Stimulated activated CD8-positive, alpha-beta memory T cell treated with anti-CD3 and anti-CD28 coated beads, Interleukin-7, amount 100 ng/mL, for 48 hours (primary cell): ENCODE data around the gene ARSI.

Experiments used
- DNase-seq, 2 donors: peaks; one replicate each; pipeline ENCODE4 v3.0.0-alpha.2; 2020; ENCODE audit warnings: low read depth in 1 of 2; ENCODE audit errors: extremely low read depth in 1 of 2

ARSI gene

DNA sequence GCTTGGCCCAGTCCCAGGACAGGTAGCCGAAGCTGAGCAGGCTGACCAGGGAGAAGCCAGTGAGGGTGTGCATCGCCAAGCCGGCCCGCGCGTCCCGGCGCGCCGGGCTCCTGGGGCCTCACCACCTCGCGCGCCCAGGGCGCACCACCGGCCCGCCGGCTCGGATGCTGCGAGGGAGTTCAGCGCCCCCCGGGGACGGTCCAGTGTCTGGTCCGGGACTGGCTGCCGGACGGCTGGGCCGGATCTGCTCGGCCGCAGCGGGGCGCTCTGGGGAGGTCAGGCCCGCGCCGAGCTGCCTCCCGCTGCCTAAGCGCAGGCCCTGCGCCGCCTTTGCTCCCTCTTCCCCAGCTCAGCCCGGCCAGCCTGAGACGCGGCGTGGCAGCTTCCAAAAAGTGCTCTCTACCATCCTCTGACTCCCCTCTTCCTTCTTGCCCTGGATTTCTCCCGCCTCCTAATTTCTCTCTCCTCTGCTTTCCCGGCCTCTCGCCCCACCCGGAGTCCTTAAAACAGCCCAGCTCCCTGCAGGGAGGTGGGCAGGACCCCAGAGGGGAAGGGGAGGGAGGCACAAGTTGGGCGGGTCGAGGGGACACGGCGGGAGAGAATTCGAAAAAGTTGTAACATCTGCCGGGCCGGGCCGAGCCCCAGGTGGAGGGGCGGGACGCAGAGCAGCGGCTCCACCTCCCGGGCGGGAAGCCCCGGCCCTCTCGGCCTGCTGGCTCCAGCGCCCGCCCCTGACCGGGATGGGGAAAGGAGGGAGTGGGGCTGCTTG lies at the start of gene ARSI:
Gene ARSI, minus strand, starts transcription at position 605 of the 769 bp plus-strand sequence. Its CDS starts 532 bp downstream, at position 73.
- no peak for DNase-seq

DNA sequence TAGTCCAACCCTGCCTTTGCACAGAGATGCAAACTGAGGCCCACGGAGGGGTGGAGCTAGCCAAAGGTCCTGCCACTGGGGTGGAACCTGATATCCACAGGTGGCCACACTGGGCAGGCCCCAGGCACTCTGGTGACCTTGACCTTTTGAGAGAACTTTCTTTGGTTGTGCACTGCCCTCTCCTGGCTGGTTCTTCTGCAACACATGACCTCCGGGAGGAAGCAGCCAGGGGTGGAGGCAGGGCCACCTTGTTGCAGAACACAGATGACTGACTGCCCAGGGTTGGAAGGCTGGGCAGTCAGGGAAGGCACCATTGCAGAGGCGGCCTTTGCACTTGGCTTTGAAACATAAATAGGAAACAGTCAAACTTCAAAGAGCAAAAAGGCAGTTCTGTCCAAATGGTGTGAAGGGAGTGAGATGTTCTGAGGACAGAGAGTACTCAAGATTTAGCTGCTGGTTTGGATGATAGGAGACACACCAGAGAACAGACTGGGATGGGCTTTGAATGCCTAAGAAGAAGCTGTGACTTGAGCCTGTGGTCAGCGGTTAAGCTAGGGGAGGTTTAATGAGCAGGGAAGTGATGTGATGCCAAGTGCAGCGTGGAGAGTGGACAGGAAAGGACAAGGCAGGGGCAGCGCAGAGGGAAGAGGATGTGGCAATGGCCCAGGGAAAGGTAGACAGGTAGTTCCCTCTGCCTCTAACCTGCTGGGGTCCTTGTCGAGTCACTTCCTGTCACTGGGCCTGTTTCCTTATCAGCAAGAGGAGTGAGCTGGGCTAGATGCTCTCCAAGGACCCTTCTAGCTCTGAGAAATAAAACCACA lies 48.0 kb upstream of the ARSI start:
- peak; percentile 8 to 55 for DNase-seq

DNA sequence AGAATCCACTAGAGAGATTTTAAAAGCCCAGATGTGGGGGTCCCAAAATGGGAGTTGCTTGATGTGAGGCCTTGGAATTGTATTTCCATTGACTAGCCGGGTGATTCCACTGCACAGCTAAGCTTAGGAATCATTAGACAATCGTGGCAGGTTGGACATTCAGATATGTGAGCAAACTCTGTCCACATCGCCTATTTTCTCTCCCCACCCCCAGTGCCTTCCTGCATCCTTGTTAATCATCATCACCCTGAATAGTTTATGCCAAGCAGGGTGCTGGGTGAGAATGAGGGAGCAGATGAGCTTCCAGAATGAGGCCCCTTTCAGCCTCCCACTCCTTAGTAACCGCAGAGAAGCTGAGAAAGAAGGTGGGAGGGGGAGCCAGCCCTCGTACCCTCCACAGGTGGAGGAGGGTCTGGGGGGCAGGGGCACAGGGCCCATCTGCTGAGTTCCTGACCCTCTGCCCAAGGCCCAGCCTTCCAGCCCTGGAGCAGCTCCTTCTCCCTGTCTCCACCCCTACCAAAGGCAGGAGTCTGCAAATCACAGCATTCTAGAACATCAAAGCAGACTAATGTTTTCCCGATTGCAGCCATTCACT lies 47.1 kb upstream of the ARSI start:
- DNase-seq = no peak

DNA sequence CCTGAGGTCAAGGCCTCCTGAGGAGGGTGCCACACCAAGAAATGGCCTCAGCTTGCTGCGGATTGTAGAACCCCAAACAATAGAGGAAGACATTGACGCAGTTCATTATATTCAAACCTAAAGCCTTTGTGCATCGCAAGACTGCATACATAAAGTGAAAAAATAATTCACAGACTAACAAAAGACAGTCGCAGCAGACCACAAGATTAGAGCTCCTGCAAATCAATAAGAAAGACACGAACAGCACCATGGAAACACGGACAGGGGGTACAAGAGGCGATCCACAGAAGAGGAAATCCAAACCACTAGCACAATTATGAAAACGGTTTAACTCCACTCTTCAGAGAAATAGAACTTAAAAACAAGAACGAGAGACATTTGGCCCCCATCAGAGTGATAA lies 44.7 kb upstream of the ARSI start:
- DNase-seq = no peak

DNA sequence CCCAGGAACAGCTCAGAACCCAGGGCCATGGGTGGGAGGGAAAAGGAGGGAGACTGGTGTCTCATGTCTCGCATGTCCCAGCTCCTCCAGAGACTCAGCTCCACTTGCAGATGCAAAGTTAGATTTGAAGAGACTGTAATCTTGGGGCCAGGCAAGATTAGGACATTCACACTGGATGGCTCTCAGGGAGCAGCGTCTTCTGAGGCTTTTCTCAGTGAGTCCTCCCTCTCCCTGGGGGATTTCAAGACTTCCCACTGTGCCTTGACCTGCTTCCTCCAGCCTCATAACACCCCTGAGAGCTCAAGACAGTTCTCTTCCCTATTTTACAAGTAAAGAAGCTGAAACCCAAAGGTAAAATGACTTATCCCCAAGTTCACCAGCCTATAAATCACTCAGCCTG lies 44.3 kb upstream of the ARSI start:
- DNase-seq = no peak

DNA sequence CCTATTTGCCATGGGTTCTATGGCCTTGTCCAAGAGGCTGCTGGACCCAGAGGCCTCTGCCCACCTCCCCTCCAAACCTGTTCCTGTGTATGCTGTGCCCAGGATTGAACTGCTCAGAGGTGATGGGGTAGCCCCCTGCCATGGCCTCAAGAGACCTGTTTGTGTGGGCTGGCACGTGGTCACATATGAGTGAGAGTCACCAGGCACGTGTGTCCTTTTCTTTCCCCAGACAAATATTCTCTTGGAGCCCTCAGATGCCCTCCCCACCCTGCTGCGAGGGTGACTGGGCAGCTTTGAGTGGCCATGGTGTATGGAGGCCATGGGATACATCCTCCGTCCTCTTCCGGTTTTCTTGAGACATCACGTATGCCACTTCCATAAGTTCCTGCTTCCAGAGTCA lies 43.9 kb upstream of the ARSI start:
- DNase-seq = no peak

DNA sequence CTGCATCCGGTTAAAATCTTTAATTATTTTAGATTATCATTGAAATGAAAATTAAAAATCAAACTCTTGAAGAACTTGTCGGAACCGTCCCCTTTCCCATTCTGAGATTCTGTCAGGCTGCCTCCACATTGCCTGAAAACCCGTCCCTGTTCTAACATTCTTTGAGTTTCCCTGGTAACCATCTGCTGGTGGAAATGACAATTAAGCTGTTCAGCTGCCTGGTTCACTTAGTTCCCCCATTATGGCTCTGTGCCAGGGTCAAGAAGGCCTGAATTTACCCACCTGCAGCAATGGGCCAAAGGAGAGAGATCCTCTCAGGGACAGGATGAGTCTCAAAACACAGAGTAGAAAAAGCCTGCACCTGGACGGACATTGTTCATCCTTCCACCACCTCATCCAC lies 43.0 kb upstream of the ARSI start:
- DNase-seq = no peak

DNA sequence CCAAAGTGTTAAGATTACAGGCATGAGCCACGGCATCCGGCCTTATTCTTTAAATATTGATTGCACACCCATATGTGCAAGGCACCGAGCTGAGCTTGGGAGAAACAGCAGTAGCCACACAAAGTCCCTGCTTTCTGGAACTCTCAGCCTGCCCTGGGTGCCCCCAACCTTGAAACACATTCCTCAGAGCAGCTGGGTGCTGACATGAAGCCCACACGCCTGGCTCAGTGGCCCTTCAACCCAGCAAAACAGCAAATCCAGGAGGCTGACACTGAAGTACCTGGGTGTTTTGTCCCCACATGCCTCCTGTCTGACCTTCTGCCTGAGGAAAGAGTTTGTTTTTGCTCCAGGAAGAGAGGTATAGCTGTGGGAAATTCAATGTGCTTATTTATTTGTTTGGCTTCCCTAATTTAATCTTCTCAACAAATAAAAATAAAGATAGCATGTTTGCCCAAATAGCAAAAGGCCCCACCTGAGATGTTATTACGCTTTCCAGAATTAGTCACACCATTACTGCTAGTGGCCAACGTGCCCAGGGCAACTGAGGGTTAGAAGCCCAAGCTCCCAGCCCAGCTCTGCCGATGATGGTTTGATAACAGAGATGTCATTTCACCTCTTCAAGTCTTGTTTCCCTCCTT lies 41.4 kb upstream of the ARSI start:
- no peak for DNase-seq

DNA sequence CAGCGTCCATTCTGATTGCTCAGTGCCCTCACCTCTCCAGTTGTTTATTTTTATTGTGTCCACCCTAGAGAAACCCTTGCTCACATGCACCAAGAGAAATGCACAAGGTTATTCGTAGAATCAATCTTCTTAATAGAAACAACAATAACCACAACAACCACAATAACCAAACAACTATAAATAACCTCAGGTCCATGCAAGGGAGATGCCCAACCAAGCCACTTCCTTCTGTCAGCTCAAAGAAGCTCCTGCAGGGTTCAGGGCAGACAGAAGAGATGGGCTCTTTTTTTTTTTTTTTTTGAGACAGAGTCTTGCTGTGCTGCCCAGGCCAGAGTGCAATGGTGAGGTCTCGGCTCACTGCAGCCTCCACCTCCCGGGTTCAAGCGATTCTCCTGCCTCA lies 39.9 kb upstream of the ARSI start:
- DNase-seq = no peak

DNA sequence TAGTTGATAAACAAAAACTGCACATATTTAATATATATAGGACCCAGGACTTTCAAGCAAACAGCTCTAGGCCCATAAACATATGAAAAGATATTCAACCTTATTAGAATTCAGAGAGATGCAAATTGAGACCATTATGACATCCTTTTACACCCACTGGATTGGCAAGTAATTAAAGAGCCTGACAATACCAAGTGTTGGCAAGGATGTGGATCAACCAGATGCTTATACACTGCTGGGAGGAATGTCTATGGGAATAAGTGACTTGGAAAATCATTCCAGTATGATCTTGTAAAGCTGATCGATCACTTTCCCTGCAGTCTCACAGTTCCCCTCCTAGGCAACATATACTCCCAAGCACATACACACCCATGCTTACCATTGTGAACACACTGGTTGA lies 39.3 kb upstream of the ARSI start:
- no peak for DNase-seq

DNA sequence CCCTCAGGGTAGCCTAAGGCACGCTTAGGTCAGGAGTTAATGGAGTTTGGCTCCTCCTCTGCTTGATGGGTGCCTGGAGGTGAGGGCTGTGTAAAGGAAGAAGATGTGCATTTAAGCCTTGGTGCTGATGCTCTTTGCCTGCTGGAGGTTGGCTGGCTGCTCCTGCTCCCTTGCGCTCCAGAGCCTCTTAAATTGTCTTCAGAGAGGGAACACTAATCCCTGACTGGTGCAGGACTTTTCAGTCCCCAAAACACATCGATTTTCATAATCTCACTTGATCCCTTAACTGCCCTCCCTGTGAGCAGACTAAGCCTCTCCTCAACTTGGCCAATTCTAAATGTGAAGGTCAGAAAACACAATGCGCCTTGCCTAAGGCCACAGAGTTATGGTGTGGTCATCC lies 38.6 kb upstream of the ARSI start:
- DNase-seq = no peak

DNA sequence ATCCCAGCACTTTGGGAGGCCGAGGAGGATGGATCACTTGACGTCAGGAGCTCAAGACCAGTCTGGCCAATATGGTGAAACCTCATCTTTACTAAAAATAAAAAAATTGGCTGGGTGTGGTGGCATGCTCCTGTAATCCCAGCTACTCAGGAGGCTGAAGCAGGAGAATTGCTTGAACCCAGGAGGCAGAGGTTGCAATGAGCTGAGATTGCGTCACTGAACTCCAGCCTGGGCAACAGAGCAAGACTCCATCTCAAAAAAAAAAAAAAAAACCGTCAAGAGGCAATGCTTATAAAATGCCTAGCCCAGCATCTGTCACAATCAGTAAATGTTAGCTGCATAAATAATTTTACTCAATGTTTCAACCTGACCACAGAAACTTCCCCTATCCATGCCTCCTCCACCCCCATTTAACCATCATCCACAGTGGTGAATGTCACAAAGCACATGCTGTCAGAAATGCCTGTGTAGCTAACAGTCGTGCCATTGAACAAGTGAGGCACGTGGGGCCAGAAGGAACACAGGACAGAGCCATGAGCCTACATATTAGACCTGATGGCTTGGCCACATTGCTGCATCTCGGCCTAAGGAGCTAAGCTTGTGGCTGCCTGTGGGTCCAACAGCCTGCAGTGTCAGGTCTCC lies 38.0 kb upstream of the ARSI start:
- DNase-seq = no peak

DNA sequence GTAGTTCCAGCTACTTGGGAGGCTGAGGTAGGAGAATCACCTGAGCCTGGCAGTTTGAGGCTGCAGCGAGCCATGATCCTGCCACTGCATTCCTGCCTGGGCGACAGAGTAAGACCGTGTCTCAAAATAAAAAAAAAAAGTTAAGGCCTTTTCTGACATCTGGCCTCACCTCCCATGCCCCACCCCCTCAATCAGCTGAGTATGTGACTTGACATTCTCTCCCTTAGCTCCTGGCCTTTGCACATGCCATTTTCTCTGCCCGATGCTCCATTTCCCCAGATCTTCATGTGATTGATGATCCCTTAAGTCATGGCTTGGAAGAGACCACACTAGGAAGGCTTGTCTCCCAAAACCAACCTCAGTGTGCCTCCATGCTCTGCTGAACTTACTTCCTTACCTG lies 37.1 kb upstream of the ARSI start:
- no peak for DNase-seq

DNA sequence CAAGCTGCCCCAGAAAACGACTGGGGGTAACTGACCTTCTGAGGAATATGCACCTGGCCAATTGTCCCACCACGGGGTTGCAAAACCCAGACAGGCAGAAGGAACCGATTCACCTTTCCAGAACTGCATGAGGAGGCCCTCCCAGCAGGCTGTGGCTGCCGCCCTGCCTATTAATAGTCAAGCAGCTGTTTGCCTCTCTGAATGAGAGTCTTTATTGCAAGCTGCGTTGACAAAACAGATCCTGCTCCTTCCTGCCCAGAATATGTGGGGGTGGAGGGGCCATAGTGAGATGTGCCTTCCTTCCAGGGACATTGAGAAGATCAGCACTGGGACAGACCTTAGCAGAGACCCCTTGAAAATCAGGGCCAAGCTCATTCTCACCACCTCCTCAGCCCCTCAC lies 36.5 kb upstream of the ARSI start:
- DNase-seq = no peak

DNA sequence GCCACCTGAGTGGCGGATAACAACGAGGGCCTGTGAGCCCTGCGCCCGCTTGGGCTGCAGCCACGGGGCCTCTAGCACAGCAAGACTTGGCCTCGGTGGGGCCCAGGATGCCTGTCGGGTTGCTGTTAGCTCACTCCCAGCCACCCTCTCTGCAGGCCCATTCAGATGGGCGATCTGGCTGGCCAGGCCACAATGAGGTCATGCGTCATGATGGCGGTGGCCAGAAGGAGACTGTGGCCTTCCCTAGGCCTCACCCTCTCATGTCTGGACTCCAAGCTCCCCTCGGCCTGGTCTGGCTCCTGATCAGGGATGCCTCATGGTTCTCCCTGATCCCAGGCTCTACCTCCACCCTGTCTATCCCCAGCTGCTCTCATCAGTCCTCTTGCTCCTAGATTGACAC lies 35.8 kb upstream of the ARSI start:
- no peak for DNase-seq

DNA sequence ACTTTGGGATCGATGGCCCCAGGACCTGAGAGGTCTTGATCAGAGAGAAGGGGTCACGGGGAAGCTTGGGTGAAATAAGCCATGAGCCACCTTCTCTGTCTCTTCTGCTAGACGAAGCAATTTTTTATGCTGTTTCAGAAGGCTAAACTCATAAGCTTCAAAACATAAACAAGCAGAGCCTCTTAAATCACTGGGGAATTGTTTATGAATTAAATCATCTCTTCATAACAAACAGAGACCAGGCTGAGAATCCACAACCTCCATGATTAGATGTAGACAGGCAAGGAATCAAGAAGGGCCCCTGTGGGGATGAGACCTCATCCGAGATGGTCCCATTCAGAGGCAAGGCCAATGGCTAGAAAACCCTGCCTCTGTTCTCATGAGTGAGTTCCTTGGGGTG lies 33.1 kb upstream of the ARSI start:
- DNase-seq = no peak

DNA sequence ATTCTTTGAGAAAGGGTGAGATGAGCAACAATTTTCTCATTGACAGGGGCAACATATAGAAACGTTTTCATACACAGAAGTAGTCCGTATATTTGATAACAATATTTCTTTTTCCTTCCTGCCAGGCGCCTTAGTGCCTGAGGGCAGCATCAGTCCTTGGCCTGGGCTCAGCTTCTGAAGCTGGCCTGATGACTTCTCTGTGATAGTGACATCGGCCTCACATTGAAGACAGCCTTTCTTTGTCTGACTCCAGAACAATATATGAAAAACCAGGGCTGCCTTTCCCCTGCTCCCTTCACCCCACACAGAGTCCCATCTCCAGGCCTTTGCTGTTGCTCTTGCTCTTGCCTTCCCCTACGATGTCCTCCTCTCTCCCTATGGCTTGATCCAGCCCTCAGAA lies 30.7 kb upstream of the ARSI start:
- DNase-seq = no peak

DNA sequence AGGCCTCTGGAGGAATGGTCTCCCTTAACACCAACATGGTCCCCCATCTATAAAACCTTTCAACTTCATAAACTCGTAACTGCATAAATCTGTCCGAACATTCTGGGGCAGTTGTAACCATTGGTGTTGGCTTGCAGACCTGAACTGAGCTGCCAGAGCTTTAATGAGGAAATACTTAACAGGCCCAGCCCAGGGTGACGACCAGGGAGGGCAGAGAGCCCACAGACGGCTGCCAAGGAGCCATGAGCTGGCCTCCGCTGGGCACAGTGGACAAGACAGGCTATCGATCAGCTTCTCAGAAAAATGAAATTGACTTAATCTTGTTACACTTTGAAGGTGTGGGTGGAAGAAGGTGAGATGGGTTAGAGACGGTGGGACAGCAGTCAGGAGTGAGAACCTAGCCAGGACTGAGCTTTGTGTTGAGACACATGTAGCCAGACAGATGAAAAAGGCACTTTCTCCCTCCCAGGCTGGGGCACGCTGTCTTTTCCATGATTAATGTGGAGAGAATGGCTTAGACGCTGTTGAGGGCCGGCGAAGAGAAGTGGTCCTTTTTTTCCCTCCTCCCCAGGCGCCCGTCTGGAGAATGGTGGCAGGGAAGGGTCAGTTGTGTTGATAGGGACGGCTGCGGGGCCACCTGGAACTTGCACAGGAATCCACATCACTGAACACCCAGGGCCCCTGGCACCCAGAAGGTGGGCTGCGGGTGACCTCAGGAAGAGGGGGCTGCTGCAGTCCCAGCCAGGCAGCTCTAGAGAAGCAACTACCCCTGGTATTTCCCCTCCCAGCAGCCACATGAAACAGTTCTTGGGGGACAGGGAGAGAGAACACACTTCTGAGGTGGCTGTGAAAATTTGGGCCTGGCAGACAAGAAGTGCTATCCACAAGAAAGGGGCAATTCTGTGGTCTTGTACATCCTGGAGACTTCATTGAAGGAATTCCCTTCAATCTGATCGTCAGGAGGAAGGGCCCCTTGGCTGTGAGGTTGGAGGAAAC lies 27.5 kb upstream of the ARSI start:
- DNase-seq = no peak

DNA sequence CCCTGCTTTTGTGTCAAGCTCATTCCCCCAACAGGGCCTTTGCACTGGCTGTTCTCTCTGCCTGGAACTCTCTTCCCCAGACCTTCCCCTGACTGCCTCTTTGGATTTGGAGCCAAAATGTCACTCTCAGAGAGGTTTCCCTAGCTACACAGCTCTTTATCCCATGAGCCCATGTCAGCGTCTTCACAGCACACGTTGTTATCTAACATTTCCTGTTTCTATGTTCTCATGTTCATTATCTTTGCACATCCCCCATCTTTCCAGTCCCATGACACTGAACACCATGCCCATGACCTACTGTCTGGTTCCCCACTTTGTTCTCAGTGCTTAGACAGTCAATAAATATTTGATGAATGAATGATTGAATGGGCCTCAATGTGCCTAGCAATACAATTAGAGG lies 26.3 kb upstream of the ARSI start:
- no peak for DNase-seq

DNA sequence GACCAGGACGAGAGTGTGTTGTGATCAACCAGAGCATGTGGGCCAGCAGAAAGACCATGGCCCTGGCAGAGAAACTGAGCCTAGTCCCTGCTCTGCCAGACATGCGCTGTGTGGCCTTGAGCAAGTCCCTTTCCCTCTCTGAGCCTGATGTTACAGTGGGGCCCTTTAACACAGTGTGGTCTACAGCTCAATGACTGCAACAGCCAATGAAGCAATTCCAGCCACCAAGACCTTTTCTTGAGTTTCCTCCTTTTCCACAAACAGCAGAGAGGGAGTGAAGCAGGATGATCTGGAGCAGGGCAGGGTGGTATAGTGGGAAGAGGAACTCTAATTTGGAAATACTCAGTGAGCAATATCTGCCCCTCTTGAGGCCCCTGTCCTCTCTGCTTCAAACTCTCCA lies 25.8 kb upstream of the ARSI start:
- DNase-seq = no peak
